Measurements from ENCODE around the gene MOCS1.

Gene MOCS1

DNA sequence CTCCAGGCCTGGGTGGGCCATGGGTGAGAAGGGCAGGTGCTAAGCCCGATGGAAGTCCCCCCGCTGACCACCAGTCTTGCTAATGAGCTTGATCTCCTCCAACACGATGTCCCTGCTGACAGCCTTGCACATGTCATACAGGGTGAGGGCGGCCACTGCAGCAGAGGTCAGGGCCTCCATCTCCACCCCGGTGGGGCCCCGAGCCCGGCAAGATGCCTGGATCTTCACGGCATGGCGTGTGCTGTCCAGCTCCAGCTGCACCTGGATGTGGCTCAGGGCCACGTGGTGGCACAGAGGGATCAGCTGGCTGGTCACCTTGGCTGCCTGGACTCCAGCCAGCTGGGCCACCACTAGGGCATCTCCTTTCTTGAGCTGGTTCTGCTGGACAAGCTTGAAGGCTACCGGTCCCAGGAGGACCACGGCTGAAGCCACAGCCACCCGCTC, 27.9 kb downstream of the MOCS1 start:
- Histone ChIP-seq H3K27ac (ENCODE audit: extremely low read depth, low read depth, low read length) (no peak overlapping the region), H3K4me1 (ENCODE audit: control insufficient read depth, insufficient read depth, low read length) (no peaks in the 10 kb centered on the region), H3K36me3 (ENCODE audit: control insufficient read depth in 2 of 2, insufficient read depth in 1 of 2, low read length in 2 of 2) (peaks cover 0 to 26% of the 10 kb centered on the region in 2 experiments; a peak in 1 of 3 replicates), H3K4me3 (ENCODE audit: low read depth, low read length) (no peak overlapping the region), H3K9me3 (ENCODE audit: control insufficient read depth, insufficient read depth, low read depth, low read length) (no peaks in the 10 kb centered on the region)
- ChIA-PET CTCF (interaction anchor here (1.2 kb wide), 1 partner anchor 536 kb away, joined by 3 read pairs; no protein-coding TSS in a partner anchor), POLR2A (no interaction called here)
- no peak for TF ChIP-seq ZNF837 (tag by site-specific recombination; IDR thresholded peaks at IDR 0.05)
- TF ChIP-seq ZNF112 (tag by site-specific recombination; IDR thresholded peaks at IDR 0.05) = no peak
- TF ChIP-seq SCRT2 (tag by site-specific recombination; IDR thresholded peaks at IDR 0.05) = no peak
- TF ChIP-seq, protein P1, sequence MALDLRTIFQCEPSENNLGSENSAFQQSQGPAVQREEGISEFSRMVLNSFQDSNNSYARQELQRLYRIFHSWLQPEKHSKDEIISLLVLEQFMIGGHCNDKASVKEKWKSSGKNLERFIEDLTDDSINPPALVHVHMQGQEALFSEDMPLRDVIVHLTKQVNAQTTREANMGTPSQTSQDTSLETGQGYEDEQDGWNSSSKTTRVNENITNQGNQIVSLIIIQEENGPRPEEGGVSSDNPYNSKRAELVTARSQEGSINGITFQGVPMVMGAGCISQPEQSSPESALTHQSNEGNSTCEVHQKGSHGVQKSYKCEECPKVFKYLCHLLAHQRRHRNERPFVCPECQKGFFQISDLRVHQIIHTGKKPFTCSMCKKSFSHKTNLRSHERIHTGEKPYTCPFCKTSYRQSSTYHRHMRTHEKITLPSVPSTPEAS (tag by site-specific recombination; IDR thresholded peaks at IDR 0.05) = no peak
- TF ChIP-seq, protein P2, sequence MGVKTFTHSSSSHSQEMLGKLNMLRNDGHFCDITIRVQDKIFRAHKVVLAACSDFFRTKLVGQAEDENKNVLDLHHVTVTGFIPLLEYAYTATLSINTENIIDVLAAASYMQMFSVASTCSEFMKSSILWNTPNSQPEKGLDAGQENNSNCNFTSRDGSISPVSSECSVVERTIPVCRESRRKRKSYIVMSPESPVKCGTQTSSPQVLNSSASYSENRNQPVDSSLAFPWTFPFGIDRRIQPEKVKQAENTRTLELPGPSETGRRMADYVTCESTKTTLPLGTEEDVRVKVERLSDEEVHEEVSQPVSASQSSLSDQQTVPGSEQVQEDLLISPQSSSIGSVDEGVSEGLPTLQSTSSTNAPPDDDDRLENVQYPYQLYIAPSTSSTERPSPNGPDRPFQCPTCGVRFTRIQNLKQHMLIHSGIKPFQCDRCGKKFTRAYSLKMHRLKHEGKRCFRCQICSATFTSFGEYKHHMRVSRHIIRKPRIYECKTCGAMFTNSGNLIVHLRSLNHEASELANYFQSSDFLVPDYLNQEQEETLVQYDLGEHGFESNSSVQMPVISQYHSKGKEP (tag by site-specific recombination; IDR thresholded peaks at IDR 0.05) = no peak
- TF ChIP-seq GFI1B (tag by site-specific recombination; IDR thresholded peaks at IDR 0.05) = no peak
- TF ChIP-seq, protein P3, sequence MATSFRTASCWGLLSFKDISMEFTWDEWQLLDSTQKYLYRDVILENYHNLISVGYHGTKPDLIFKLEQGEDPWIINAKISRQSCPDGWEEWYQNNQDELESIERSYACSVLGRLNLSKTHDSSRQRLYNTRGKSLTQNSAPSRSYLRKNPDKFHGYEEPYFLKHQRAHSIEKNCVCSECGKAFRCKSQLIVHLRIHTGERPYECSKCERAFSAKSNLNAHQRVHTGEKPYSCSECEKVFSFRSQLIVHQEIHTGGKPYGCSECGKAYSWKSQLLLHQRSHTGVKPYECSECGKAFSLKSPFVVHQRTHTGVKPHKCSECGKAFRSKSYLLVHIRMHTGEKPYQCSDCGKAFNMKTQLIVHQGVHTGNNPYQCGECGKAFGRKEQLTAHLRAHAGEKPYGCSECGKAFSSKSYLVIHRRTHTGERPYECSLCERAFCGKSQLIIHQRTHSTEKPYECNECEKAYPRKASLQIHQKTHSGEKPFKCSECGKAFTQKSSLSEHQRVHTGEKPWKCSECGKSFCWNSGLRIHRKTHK (tag by site-specific recombination; IDR thresholded peaks at IDR 0.05) = no peak
- TF ChIP-seq TSHZ1 (tag by site-specific recombination; IDR thresholded peaks at IDR 0.05; ENCODE audit: borderline replicate concordance) = no peak
- no peak for TF ChIP-seq YY2 (tag by site-specific recombination; IDR thresholded peaks at IDR 0.05)
- no peak for TF ChIP-seq ZNF785 (tag by site-specific recombination; IDR thresholded peaks at IDR 0.05)
- no peak for TF ChIP-seq ZNF169 (tag by site-specific recombination; IDR thresholded peaks at IDR 0.05)
- no peak for TF ChIP-seq ZNF391 (tag by site-specific recombination; IDR thresholded peaks at IDR 0.05; ENCODE audit: borderline replicate concordance, low read depth)
- no peak for TF ChIP-seq IKZF3 (tag by site-specific recombination; IDR thresholded peaks at IDR 0.05)
- TF ChIP-seq ZNF645 (tag by site-specific recombination; IDR thresholded peaks at IDR 0.05) = no peak
- no peak for TF ChIP-seq ZNF138 (tag by site-specific recombination; IDR thresholded peaks at IDR 0.05; ENCODE audit: borderline replicate concordance)

GRCh38 chr6:39905640-39905975, 28.7 kb downstream of the MOCS1 start:
- CTCF ChIA-PET = interaction anchor here (0.7 to 1.2 kb wide), 3 partner anchors 12 to 542 kb away, joined by 3 to 4 read pairs (median 4); no protein-coding TSS in a partner anchor
- H3K27ac ChIP-seq (ENCODE audit: extremely low read depth, low read depth, low read length) = no peak overlapping the region
- H3K4me3 ChIP-seq (ENCODE audit: low read depth, low read length) = no peak overlapping the region
- peaks cover 0 to 33% of the 10 kb centered on the region in 2 experiments; a peak in 1 of 3 replicates for H3K36me3 ChIP-seq (ENCODE audit: control insufficient read depth in 2 of 2, insufficient read depth in 1 of 2, low read length in 2 of 2)
- no peaks in the 10 kb centered on the region for H3K9me3 ChIP-seq (ENCODE audit: control insufficient read depth, insufficient read depth, low read depth, low read length)
- POLR2A ChIA-PET = no interaction called here
- H3K4me1 ChIP-seq (ENCODE audit: control insufficient read depth, insufficient read depth, low read length) = no peaks in the 10 kb centered on the region
- TF ChIP-seq SP3 (tag by site-specific recombination; IDR thresholded peaks at IDR 0.05) (no peak), KLF8 (tag by site-specific recombination; IDR thresholded peaks at IDR 0.05) (no peak), ZNF335 (tag by site-specific recombination; conservative IDR thresholded peaks at IDR 0.05) (no peak), ZBTB48 (tag by site-specific recombination; IDR thresholded peaks at IDR 0.05) (no peak), SCRT1 (tag by site-specific recombination; IDR thresholded peaks at IDR 0.05; ENCODE audit: borderline replicate concordance) (no peak), ZNF138 (tag by site-specific recombination; IDR thresholded peaks at IDR 0.05; ENCODE audit: borderline replicate concordance) (no peak), ZNF777 (tag by site-specific recombination; IDR thresholded peaks at IDR 0.05; ENCODE audit: borderline replicate concordance) (no peak), ZNF654 (tag by site-specific recombination; IDR thresholded peaks at IDR 0.05; ENCODE audit: low read depth) (no peak), GLI4 (tag by site-specific recombination; IDR thresholded peaks at IDR 0.05) (no peak), ZNF596 (tag by site-specific recombination; IDR thresholded peaks at IDR 0.05) (no peak)
- TF ChIP-seq, protein P3 (tag by site-specific recombination; IDR thresholded peaks at IDR 0.05) = no peak
